HCT116 (cell line): ENCODE measurements around the gene C12orf43. TPM values are rescaled to one million over a fixed set of nuclear protein-coding genes. Genes with fewer than 3 reads are reported as not detected.

Source experiments
- ATAC-seq: fragments of 200-7000 bp; cut with Tn5 transposase; 2 replicates; pipeline ENCODE4 v1.9.1; 2020; ENCODE audit warnings: mild to moderate bottlenecking, moderate library complexity
- BruUV-seq: library from RNA; stranded (reverse); fragments of 400-500 nt; replicated peaks from 2 replicates; lab custom pipeline; 2021; lab: Mats Ljungman, UMichigan
- CTCF ChIA-PET: fragments of 300-600 bp; sonication (Branson Sonifier 250); formaldehyde crosslinking; loops from one replicate; lab custom pipeline; 2021; ENCODE audit warnings: antibody characterized with exemption; lab: Charles Lee
- POLR2A ChIA-PET: fragments of 300-600, 350-600 bp; sonication (Branson Sonifier 250); formaldehyde crosslinking; loops from one replicate; lab custom pipeline; 2021; ENCODE audit warnings: antibody characterized with exemption; lab: Charles Lee
- RAD21 ChIA-PET, 2 experiments: fragments of 300-600 bp; sonication (Branson Sonifier 250); formaldehyde crosslinking; loops; one replicate each; lab custom pipeline; 2023; ENCODE audit warnings: low total read pairs in 2 of 2; ENCODE audit not compliant: uncharacterized antibody in 2 of 2, unreplicated experiment in 2 of 2, low non-redundant PET in 1 of 2; lab: Charles Lee
- DNase-seq: peaks from one replicate; pipeline ENCODE4 v3.0.0-alpha.2; 2010; ENCODE audit warnings: low read depth, low spot score
- H2AFZ ChIP-seq: fragments of 200-600 bp; shearing (Covaris generic), sonication (generic); 2 replicates; pipeline ENCODE4 v1.6.1; 2017; ENCODE audit warnings: low read depth, mixed run types, mixed read lengths, antibody characterized with exemption, low read length; ENCODE audit not compliant: poor library complexity, severe bottlenecking
- H3K27ac ChIP-seq: 2 replicates; pipeline ENCODE4 v1.5.1; 2012; ENCODE audit warnings: low read depth, low read length
- H3K27me3 ChIP-seq: fragments of 200-600 bp; sonication (generic); 2 replicates; pipeline ENCODE4 v1.6.1; 2016; ENCODE audit warnings: mixed run types, low read length, mixed read lengths; ENCODE audit not compliant: insufficient read depth
- H3K36me3 ChIP-seq, 2 experiments: fragments of 200-500 bp in 1 of 2; fragments of 200-600 bp in 1 of 2; sonication (Bioruptor generic) in 1 of 2; sonication (generic) in 1 of 2; 2 replicates each; pipeline versions ENCODE4 v1.5.1 to v1.6.1; 2014 to 2016; ENCODE audit warnings: low read length in 2 of 2, inconsistent platforms in 1 of 2, mixed read lengths in 1 of 2, mixed run types in 1 of 2; ENCODE audit not compliant: insufficient read depth in 2 of 2, control insufficient read depth in 1 of 2
- H3K4me1 ChIP-seq, 2 experiments: fragments of 200-600 bp in 1 of 2; sonication (generic) in 1 of 2; 2 replicates each; pipeline versions ENCODE4 v1.5.1 to v1.6.1; 2012 to 2017; ENCODE audit warnings: low read length in 2 of 2, inconsistent platforms in 1 of 2, mild to moderate bottlenecking in 1 of 2, mixed read lengths in 1 of 2, mixed run types in 1 of 2, moderate library complexity in 1 of 2; ENCODE audit not compliant: insufficient read depth in 2 of 2, control insufficient read depth in 1 of 2
- H3K4me2 ChIP-seq: fragments of 200-600 bp; sonication (generic); 2 replicates; pipeline ENCODE4 v1.6.1; 2017; ENCODE audit warnings: mixed run types, low read length, mixed read lengths
- H3K4me3 ChIP-seq, 2 experiments: fragments of 200-600 bp in 1 of 2; sonication (generic) in 1 of 2; replicated peaks in 1 of 2; 2 replicates each; pipeline ENCODE4 v1.5.1; 2011 to 2016; ENCODE audit warnings: low read length in 2 of 2, control low read depth in 1 of 2, low read depth in 1 of 2, mild to moderate bottlenecking in 1 of 2, mixed read lengths in 1 of 2, mixed run types in 1 of 2
- H3K79me2 ChIP-seq: fragments of 200-600 bp; sonication (generic); 2 replicates; pipeline ENCODE4 v1.6.1; 2017; ENCODE audit warnings: mild to moderate bottlenecking, mixed run types, low read length, moderate library complexity, mixed read lengths; ENCODE audit not compliant: insufficient read depth
- H3K9ac ChIP-seq: fragments of 200-600 bp; sonication (generic); 2 replicates; pipeline ENCODE4 v1.6.1; 2016; ENCODE audit warnings: low read length, mixed read lengths
- H3K9me2 ChIP-seq: fragments of 200-600 bp; sonication (generic), shearing (Covaris generic); 2 replicates; pipeline ENCODE4 v1.6.1; 2017; ENCODE audit warnings: mixed run types, mild to moderate bottlenecking, moderate library complexity; ENCODE audit not compliant: insufficient read depth
- H3K9me3 ChIP-seq, 2 experiments: fragments of 200-500 bp in 1 of 2; fragments of 200-600 bp in 1 of 2; sonication (Bioruptor generic) in 1 of 2; sonication (generic) in 1 of 2; 2 replicates each; pipeline ENCODE4 v1.6.1; 2014 to 2017; ENCODE audit warnings: low read length in 2 of 2, mixed read lengths in 2 of 2, inconsistent platforms in 1 of 2, low read depth in 1 of 2, mild to moderate bottlenecking in 1 of 2, mixed run types in 1 of 2, moderate library complexity in 1 of 2; ENCODE audit not compliant: control insufficient read depth in 1 of 2, insufficient read depth in 1 of 2
- H4K20me1 ChIP-seq: fragments of 200-600 bp; sonication (generic), shearing (Covaris generic); 2 replicates; pipeline ENCODE4 v1.6.1; 2017; ENCODE audit warnings: mixed run types, mild to moderate bottlenecking, moderate library complexity; ENCODE audit not compliant: insufficient read depth
- ELF1 ChIP-seq: IDR thresholded peaks from 2 replicates; pipeline ENCODE4 v1.6.1; 2012; ENCODE audit warnings: low read depth, borderline replicate concordance
- EZH2phosphoT487 ChIP-seq: fragments of 200-600 bp; IDR thresholded peaks from 2 replicates; pipeline ENCODE4 v1.6.1; 2018; ENCODE audit warnings: antibody characterized with exemption, borderline replicate concordance
- MAX ChIP-seq: IDR thresholded peaks from 2 replicates; pipeline ENCODE4 v1.6.1; 2012
- SP1 ChIP-seq: IDR thresholded peaks from 2 replicates; pipeline ENCODE4 v1.6.1; 2012; ENCODE audit warnings: low read depth
- intact Hi-C: fragments of 100-400 bp; cut with micrococcal nuclease; formaldehyde crosslinking; loops from 2 replicates; pipeline ENCODE4 v1.10.0; 2022
- total RNA-seq: library from RNA; stranded (reverse); gene quantifications from one replicate; pipeline ENCODE4 v1.2.1, GENCODE V29; 2021; ENCODE audit not compliant: unreplicated experiment

C12orf43 gene
- total RNA-seq, 1 experiment from 2014 or later: 16.2 TPM

GRCh38 chr12:120993496-120993895 is 22.8 kb downstream of the C12orf43 start:
- intact Hi-C loops: no loop called here
- no peaks in the 10 kb centered on the region for H3K79me2 ChIP-seq
- no peak for TF ChIP-seq SP1
- no peak for DNase-seq
- no peak overlapping the region for H3K27ac ChIP-seq
- no peak overlapping the region for H3K9ac ChIP-seq
- no peak overlapping the region for H3K4me2 ChIP-seq
- H3K27me3 ChIP-seq: no peaks in the 10 kb centered on the region
- no peak overlapping the region for H2AFZ ChIP-seq
- POLR2A ChIA-PET: interaction anchor here (0.6 kb wide), 1 partner anchor 340 kb away, joined by 3 read pairs; no protein-coding TSS in a partner anchor
- H3K9me3 ChIP-seq: no peaks in the 10 kb centered on the region
- RAD21 ChIA-PET: no interaction called here
- H3K4me3 ChIP-seq: no peak overlapping the region
- CTCF ChIA-PET: no interaction called here
- BruUV-seq: no TSS peak
- ATAC-seq: no peak
- no peaks in the 10 kb centered on the region for H3K4me1 ChIP-seq
- no peaks in the 10 kb centered on the region for H4K20me1 ChIP-seq
- H3K9me2 ChIP-seq: no peaks in the 10 kb centered on the region
- no peaks in the 10 kb centered on the region for H3K36me3 ChIP-seq

GRCh38 chr12:120992989-120993388 is 23.3 kb downstream of the C12orf43 start:
- Histone ChIP-seq H3K4me1 (no peaks in the 10 kb centered on the region), H3K36me3 (no peaks in the 10 kb centered on the region), H4K20me1 (no peaks in the 10 kb centered on the region), H3K27ac (no peak overlapping the region), H3K9ac (no peak overlapping the region), H3K79me2 (no peaks in the 10 kb centered on the region), H2AFZ (no peak overlapping the region), H3K9me2 (no peaks in the 10 kb centered on the region), H3K4me2 (no peak overlapping the region), H3K9me3 (no peaks in the 10 kb centered on the region), H3K27me3 (no peaks in the 10 kb centered on the region), H3K4me3 (no peak overlapping the region)
- DNase-seq (no peak), ATAC-seq (no peak)
- no peak for TF ChIP-seq MAX
- TF ChIP-seq EZH2phosphoT487: no peak
- no peak for TF ChIP-seq ELF1
- CTCF ChIA-PET: interaction anchor here (1.4 kb wide), 1 partner anchor 21 kb away, joined by 4 read pairs; no protein-coding TSS in a partner anchor
- POLR2A ChIA-PET: interaction anchor here (0.6 kb wide), 1 partner anchor 340 kb away, joined by 3 read pairs; no protein-coding TSS in a partner anchor
- no TSS peak for BruUV-seq
- intact Hi-C loops: no loop called here
- RAD21 ChIA-PET: no interaction called here
